IPS-NIHi11 (cell line): ENCODE data around the gene ECI2.
"Not testable (repeated sequence)": the region's sequence is repeated elsewhere in the genome, so short reads cannot be mapped to it uniquely, and the experiment has no call there.

ENCODE experiments used
- DNase-seq: peaks from one replicate; pipeline ENCODE4 v3.0.0; 2012; ENCODE audit warnings: mixed read lengths, low spot score

The ECI2 gene

GRCh38 chr6:4139272-4139671, 3.9 kb upstream of the ECI2 start:
- no peak for DNase-seq

GRCh38 chr6:4138186-4138585, 2.8 kb upstream of the ECI2 start:
- no peak for DNase-seq

- no peak for DNase-seq
Measured at GRCh38 chr6:4136354-4136831, 1.0 kb upstream of the ECI2 start.

- DNase-seq: peak; percentile 97
Measured at GRCh38 chr6:4135665-4136353, 434 bp upstream of the ECI2 start.

- DNase-seq: peak; percentile 29
Measured at GRCh38 chr6:4133941-4134838, 1.2 kb downstream of the ECI2 start.

GRCh38 chr6:4130357-4130987, 4.9 kb downstream of the ECI2 start:
- no peak for DNase-seq

GRCh38 chr6:4129446-4129845, 5.9 kb downstream of the ECI2 start:
- no peak for DNase-seq

GRCh38 chr6:4128748-4129147, 6.6 kb downstream of the ECI2 start:
- DNase-seq: no peak

- DNase-seq: no peak
Measured at GRCh38 chr6:4128072-4128471, 7.3 kb downstream of the ECI2 start.

GRCh38 chr6:4125933-4126864, 9.2 kb downstream of the ECI2 start:
- no peak for DNase-seq

- DNase-seq: no peak
Measured at GRCh38 chr6:4125500-4125899, 9.9 kb downstream of the ECI2 start.

GRCh38 chr6:4124351-4124750, 11.0 kb downstream of the ECI2 start:
- no peak for DNase-seq

- no peak for DNase-seq
Measured at GRCh38 chr6:4115741-4116140, 19.6 kb downstream of the ECI2 start.

- DNase-seq: no peak
Measured at GRCh38 chr6:4114123-4114522, 21.3 kb downstream of the ECI2 start.

- no peak for DNase-seq
Measured at GRCh38 chr6:4113649-4114048, 21.7 kb downstream of the ECI2 start.

- DNase-seq: no peak
Measured at GRCh38 chr6:4112366-4112765, 23.0 kb downstream of the ECI2 start.

GRCh38 chr6:4109363-4109815, 26.0 kb downstream of the ECI2 start:
- not testable (repeated sequence) for DNase-seq

GRCh38 chr6:4108561-4109093, 26.7 kb downstream of the ECI2 start:
- no peak for DNase-seq

- DNase-seq: no peak
Measured at GRCh38 chr6:4107873-4108272, 27.5 kb downstream of the ECI2 start.

- no peak for DNase-seq
Measured at GRCh38 chr6:4105980-4106536, 29.3 kb downstream of the ECI2 start.

GRCh38 chr6:4103929-4104328, 31.4 kb downstream of the ECI2 start:
- DNase-seq: peak; percentile 31
